ENCODE results near the gene SATB1.

DNA sequence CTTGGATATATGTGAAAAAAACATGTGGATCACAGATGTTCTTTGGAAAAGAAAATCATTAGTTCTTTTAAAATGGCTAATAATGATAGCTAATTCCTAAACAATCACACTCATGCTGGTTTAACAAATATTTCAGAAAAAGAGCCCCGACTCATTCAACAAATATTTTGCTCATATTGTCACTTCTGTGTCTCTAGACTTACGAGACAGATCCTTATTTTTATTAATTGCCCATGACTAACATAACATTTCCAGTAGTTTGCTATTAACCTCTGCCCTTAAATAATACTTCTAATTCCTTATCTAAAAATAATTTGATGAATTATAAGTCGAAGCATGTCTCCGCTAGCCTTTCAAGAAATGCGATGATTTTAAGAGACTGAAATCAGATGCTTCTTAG, 70.4 kb downstream of the SATB1 start:
- TF ChIP-seq YY1 (IDR thresholded peaks at IDR 0.05; ENCODE audit: insufficient read depth, insufficient read length) (no peak), ZNF274 (IDR thresholded peaks at IDR 0.05; ENCODE audit: low read depth, low read length) (no peak), SUZ12 (IDR thresholded peaks at IDR 0.05; ENCODE audit: extremely low read depth, insufficient read depth, insufficient read length) (no peak)

All from NT2/D1 (cell line).